C4-2B (cell line): ENCODE results near the gene RRP36.

ENCODE experiments used
- H3K27ac ChIP-seq: fragments of 450-650 bp; 2 replicates; pipeline ENCODE4 v1.5.1; 2017
- CTCF ChIP-seq: fragments of 450-650 bp; conservative IDR thresholded peaks from 2 replicates; pipeline ENCODE4 v1.5.1; 2017; ENCODE audit warnings: mild to moderate bottlenecking
- ZFX ChIP-seq: fragments of 450-650 bp; IDR thresholded peaks from 2 replicates; pipeline ENCODE4 v1.6.1; 2017

RRP36 gene

GRCh38 chr6:43075670-43076463, 54.4 kb downstream of the RRP36 start, which contains the start of gene PTK7:
Gene PTK7 (plus strand): TSS chr6:43076314. CDS start chr6:43076489, 175 bp downstream.
- peak within 1 kb of the TSS; percentile 53 for H3K27ac ChIP-seq
- no peak for TF ChIP-seq CTCF
- TF ChIP-seq ZFX, result no peak

GRCh38 chr6:43076464-43077332, 55.3 kb downstream of the RRP36 start:
- peak overlapping the region; percentile 53 for H3K27ac ChIP-seq

GRCh38 chr6:43077333-43077809, 55.9 kb downstream of the RRP36 start:
- H3K27ac ChIP-seq, result peak overlapping the region; percentile 53; the same call in 1 of the 2 replicates

More at GRCh38 chr6:43076464-43077332, 55.3 kb downstream of the RRP36 start:
- no peak for TF ChIP-seq CTCF
- TF ChIP-seq ZFX, result no peak

GRCh38 chr6:43077981-43078511, 56.6 kb downstream of the RRP36 start:
- H3K27ac ChIP-seq, result no peak overlapping the region
- TF ChIP-seq CTCF (no peak), ZFX (no peak)

More at GRCh38 chr6:43077333-43077809, 55.9 kb downstream of the RRP36 start:
- TF ChIP-seq ZFX, result no peak
- no peak for TF ChIP-seq CTCF

- H3K27ac ChIP-seq, result no peak overlapping the region
- TF ChIP-seq CTCF, result no peak
- TF ChIP-seq ZFX, result no peak
Observed at GRCh38 chr6:43078691-43079090, 57.3 kb downstream of the RRP36 start.
